ENCODE measurements around the gene C3AR1.

- no peak for TF ChIP-seq CTCF (conservative IDR thresholded peaks at IDR 0.05 in 1 of 2, IDR thresholded peaks at IDR 0.05 in 1 of 2; ENCODE audit: extremely low read depth in 1 of 2, insufficient read depth in 1 of 2, low read depth in 1 of 2, low read length in 2 of 2)
- no peak for TF ChIP-seq EZH2 (IDR thresholded peaks at IDR 0.05; ENCODE audit: borderline replicate concordance, low read length)
Measured at GRCh38 chr12:8030189-8030588, 36.0 kb downstream of the C3AR1 start.

All from mammary epithelial cell (primary cell).